GM18498 (cell line): ENCODE measurements around the gene VSIG8.

ENCODE experiments used
- ATAC-seq: cut with Tn5 transposase; IDR thresholded peaks from one replicate; pipeline ENCODE4 v1.9.1; 2021; ENCODE audit warnings: mild to moderate bottlenecking, moderate library complexity; ENCODE audit not compliant: unreplicated experiment

Gene VSIG8

GRCh38 chr1:159859767-159860322 is 2.6 kb downstream of the VSIG8 start:
- ATAC-seq = no peak

- no peak for ATAC-seq
These were observed 4.6 kb downstream of the VSIG8 start for GRCh38 chr1:159857889-159858288.

GRCh38 chr1:159856576-159856975 is 5.9 kb downstream of the VSIG8 start:
- ATAC-seq = no peak

GRCh38 chr1:159855709-159856108 is 6.7 kb downstream of the VSIG8 start:
- no peak for ATAC-seq

GRCh38 chr1:159854693-159855192 is 7.7 kb downstream of the VSIG8 start:
- peak; percentile 95 for ATAC-seq

GRCh38 chr1:159854116-159854692 is 8.3 kb downstream of the VSIG8 start:
- no peak for ATAC-seq

GRCh38 chr1:159853417-159854115 is 8.9 kb downstream of the VSIG8 start:
- ATAC-seq = no peak

- no peak for ATAC-seq
These were observed 11.1 kb downstream of the VSIG8 start for GRCh38 chr1:159851407-159851806.

GRCh38 chr1:159849626-159850366 is 12.7 kb downstream of the VSIG8 start:
- no peak for ATAC-seq

GRCh38 chr1:159848326-159848725 is 14.1 kb downstream of the VSIG8 start:
- no peak for ATAC-seq

- no peak for ATAC-seq
These were observed 15.2 kb downstream of the VSIG8 start for GRCh38 chr1:159847231-159847630.

- ATAC-seq = no peak
These were observed 16.5 kb downstream of the VSIG8 start for GRCh38 chr1:159845751-159846629.

- ATAC-seq = no peak
These were observed 19.0 kb downstream of the VSIG8 start for GRCh38 chr1:159843459-159843858.

- ATAC-seq = no peak
These were observed 20.7 kb downstream of the VSIG8 start for GRCh38 chr1:159841749-159842148.

GRCh38 chr1:159839116-159839849 is 23.2 kb downstream of the VSIG8 start:
- peak; percentile 75 for ATAC-seq

- ATAC-seq = peak; percentile 48
These were observed 23.7 kb downstream of the VSIG8 start for GRCh38 chr1:159838715-159839114.

GRCh38 chr1:159835862-159836525 is 26.5 kb downstream of the VSIG8 start:
- no peak for ATAC-seq

GRCh38 chr1:159835356-159835755 is 27.1 kb downstream of the VSIG8 start:
- ATAC-seq = no peak

GRCh38 chr1:159832309-159832708 is 30.1 kb downstream of the VSIG8 start:
- ATAC-seq = no peak
